GM23248 (cell line): ENCODE measurements around the gene GPER1.

Experiments used
- EZH2 ChIP-seq: fragments of 200-600 bp; sonication (generic); IDR thresholded peaks from 2 replicates; pipeline ENCODE4 v1.6.1; 2018; ENCODE audit warnings: antibody characterized with exemption, mild to moderate bottlenecking; ENCODE audit not compliant: insufficient read depth, poor library complexity, severe bottlenecking
- EZH2phosphoT487 ChIP-seq: fragments of 200-600 bp; sonication (generic); IDR thresholded peaks from 2 replicates; pipeline ENCODE4 v1.6.1; 2018; ENCODE audit warnings: antibody characterized with exemption, moderate library complexity, mild to moderate bottlenecking, low read depth; ENCODE audit not compliant: insufficient read depth

GRCh38 chr7:1137517-1138167 is 49.7 kb downstream of the GPER1 start:
- TF ChIP-seq EZH2phosphoT487 = no peak
- no peak for TF ChIP-seq EZH2
